SJCRH30 (cell line): Measurements from ENCODE around the gene ASF1B. TPM values are rescaled to one million over a fixed set of nuclear protein-coding genes. Genes with fewer than 3 reads are reported as not detected.
A peak's percentile ranks its signal among the peaks of the same experiment; 100 is the strongest.

Source experiments
- DNase-seq, 2 experiments: peaks; one replicate each; pipeline ENCODE4 v3.0.0-alpha.2; 2015 to 2020
- H3K27ac ChIP-seq: fragments of 250-450 bp; sonication (Bioruptor Pico); 2 replicates; pipeline ENCODE4 v1.5.1; 2020; ENCODE audit warnings: mild to moderate bottlenecking, moderate library complexity
- H3K27me3 ChIP-seq: fragments of 250-450 bp; sonication (Bioruptor Pico); 2 replicates; pipeline ENCODE4 v1.5.1; 2020; ENCODE audit warnings: mild to moderate bottlenecking, moderate library complexity
- H3K36me3 ChIP-seq: fragments of 250-450 bp; sonication (Bioruptor Pico); 2 replicates; pipeline ENCODE4 v1.5.1; 2020; ENCODE audit warnings: mild to moderate bottlenecking, moderate library complexity
- H3K4me1 ChIP-seq: fragments of 250-450 bp; sonication (Bioruptor Pico); 2 replicates; pipeline ENCODE4 v1.5.1; 2020; ENCODE audit warnings: mild to moderate bottlenecking, moderate library complexity
- H3K4me3 ChIP-seq: fragments of 250-450 bp; sonication (Bioruptor Pico); 2 replicates; pipeline ENCODE4 v1.5.1; 2020; ENCODE audit warnings: mild to moderate bottlenecking, moderate library complexity
- H3K9me3 ChIP-seq: fragments of 250-450 bp; sonication (Bioruptor Pico); replicated peaks from 2 replicates; pipeline ENCODE4 v1.5.1; 2020; ENCODE audit warnings: mild to moderate bottlenecking, moderate library complexity
- total RNA-seq: library from RNA; depleted of rRNA; stranded (reverse); fragments of >200 nt; shearing (Covaris generic); gene quantifications from 2 replicates; pipeline ENCODE4 v1.2.3, GENCODE V29; 2014

Gene ASF1B
- total RNA-seq, 1 experiment from 2014 or later = 102 TPM

- Histone ChIP-seq H3K27ac (no peak overlapping the region), H3K4me3 (peak overlapping the region; percentile 25; the same call in 1 of the 2 replicates), H3K27me3 (no peaks in the 10 kb centered on the region), H3K9me3 (no peaks in the 10 kb centered on the region), H3K4me1 (peaks cover 22% of the 10 kb centered on the region), H3K36me3 (no peaks in the 10 kb centered on the region; the same call in 1 of the 2 replicates)
- peak; percentile 62 to 71 for DNase-seq
These were observed 29.8 kb upstream of the ASF1B start for GRCh38 chr19:14165990-14166830.

DNA sequence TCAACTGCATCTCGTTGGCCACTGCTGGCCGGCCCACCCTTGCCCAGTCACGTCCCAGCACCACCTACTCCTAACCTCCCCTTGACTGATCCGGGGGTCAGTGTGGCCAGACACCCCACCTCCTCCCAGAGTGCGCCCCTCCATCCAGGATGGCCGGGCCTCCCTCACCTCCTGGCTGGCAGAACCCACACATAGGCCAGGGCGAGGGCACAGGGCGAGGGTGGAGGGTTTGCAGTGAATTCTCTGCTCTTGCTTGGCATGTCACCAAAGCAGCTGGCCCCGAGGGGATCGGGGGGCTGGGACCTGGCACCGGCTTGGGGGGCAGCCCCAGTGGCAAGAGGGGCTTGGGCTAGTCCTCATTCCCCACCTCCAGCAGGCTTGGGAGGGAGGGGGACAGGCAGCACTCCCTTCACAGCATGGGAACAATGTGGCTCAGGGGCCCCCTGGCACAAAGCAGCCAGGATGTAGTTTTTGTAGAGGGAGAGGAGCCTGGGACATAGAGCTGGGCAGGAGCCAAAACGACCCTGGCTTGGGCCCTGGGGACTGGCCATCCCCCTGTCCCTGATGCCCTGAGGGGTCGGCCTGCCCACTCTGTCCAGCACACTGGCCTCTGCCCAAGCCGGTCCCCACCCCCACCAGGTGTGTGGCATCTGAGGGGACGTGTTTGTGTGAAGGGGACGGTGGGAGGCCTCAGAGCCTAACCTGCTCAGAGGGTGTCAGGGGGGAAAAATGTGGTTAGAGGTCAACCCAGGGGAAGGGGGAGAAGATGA, 28.5 kb upstream of the ASF1B start:
- Histone ChIP-seq H3K36me3 (no peaks in the 10 kb centered on the region), H3K4me1 (peaks cover 22% of the 10 kb centered on the region), H3K27me3 (no peaks in the 10 kb centered on the region), H3K27ac (no peak overlapping the region), H3K4me3 (no peak overlapping the region), H3K9me3 (no peaks in the 10 kb centered on the region)
- DNase-seq = no peak

- DNase-seq = no peak
- H3K36me3 ChIP-seq = no peaks in the 10 kb centered on the region
- no peak overlapping the region for H3K27ac ChIP-seq
- no peaks in the 10 kb centered on the region for H3K9me3 ChIP-seq
- H3K4me1 ChIP-seq = peaks cover 22% of the 10 kb centered on the region
- no peak overlapping the region for H3K4me3 ChIP-seq
- no peaks in the 10 kb centered on the region for H3K27me3 ChIP-seq
These were observed 27.7 kb upstream of the ASF1B start for GRCh38 chr19:14164082-14164481.

DNA sequence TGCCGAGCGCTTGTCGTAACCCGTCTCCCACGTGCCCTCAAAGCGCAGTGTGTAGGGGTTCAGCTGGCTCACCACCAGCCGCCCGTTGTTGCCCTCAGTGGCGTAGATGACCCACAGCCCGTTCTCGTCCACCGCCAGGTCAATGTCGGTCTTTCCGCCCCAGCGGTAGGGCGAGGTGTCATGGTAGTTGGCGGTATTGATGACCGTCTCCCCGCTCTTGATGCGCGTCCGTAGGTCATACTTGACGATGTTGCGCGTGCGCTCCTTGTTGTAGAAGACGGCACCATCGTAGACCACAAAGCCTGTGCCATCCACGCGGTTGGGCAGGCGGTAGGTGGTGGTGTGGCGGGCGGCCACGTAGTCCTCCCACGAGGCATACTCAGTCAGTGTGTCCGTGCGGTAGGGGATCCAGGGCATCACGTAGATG, 26.5 kb upstream of the ASF1B start:
- Histone ChIP-seq H3K4me3 (no peak overlapping the region), H3K36me3 (peaks cover 4% of the 10 kb centered on the region; the same call in 1 of the 2 replicates), H3K4me1 (peaks cover 22% of the 10 kb centered on the region), H3K27me3 (no peaks in the 10 kb centered on the region), H3K27ac (no peak overlapping the region), H3K9me3 (no peaks in the 10 kb centered on the region)
- no peak for DNase-seq

- Histone ChIP-seq H3K4me1 (peaks cover 13% of the 10 kb centered on the region), H3K27ac (no peak overlapping the region)
These were observed 24.9 kb upstream of the ASF1B start for GRCh38 chr19:14161305-14161704.

DNA sequence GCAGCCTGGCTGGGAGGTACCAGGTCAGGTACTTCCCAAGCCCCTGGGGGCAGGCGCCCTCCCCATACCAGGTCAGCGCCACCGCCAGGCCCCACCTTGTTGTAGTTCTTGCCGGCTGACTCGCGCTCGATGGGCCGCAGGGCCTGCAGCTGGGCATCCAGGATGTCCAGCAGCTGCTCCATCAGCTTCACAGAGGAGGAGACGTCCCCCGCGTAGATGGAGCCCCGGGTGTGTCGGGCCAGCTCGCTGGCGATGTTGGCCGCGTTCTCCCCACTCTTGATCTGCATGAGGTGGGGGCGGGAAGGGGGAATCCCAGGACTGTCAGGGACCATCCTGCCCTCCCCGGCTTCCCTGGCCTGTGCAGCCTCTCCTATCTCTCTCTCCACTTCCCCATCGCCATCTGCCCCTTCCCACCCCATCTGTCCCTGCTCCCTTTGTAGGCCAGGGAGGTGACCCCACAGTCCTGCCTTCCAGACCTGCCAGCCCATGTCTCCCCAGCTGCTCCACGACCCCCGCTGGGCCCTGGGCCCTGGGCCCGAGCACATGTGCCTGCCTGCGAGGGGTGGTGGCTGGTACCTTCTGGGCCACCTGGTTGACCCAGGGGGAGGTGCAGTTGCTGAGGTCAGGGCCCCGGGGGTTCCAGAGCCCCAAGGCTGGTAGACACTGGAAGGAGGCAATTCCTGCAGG, 23.8 kb upstream of the ASF1B start:
- Histone ChIP-seq H3K9me3 (no peaks in the 10 kb centered on the region), H3K4me1 (peaks cover 5% of the 10 kb centered on the region; the same call in 1 of the 2 replicates), H3K4me3 (no peak overlapping the region), H3K27me3 (no peaks in the 10 kb centered on the region), H3K27ac (no peak overlapping the region), H3K36me3 (peaks cover 4% of the 10 kb centered on the region; the same call in 1 of the 2 replicates)
- DNase-seq = no peak

More at GRCh38 chr19:14161305-14161704, 24.9 kb upstream of the ASF1B start:
- DNase-seq = no peak
- no peak overlapping the region for H3K4me3 ChIP-seq
- peaks cover 4% of the 10 kb centered on the region; the same call in 1 of the 2 replicates for H3K36me3 ChIP-seq
- H3K9me3 ChIP-seq = no peaks in the 10 kb centered on the region
- no peaks in the 10 kb centered on the region for H3K27me3 ChIP-seq

DNA sequence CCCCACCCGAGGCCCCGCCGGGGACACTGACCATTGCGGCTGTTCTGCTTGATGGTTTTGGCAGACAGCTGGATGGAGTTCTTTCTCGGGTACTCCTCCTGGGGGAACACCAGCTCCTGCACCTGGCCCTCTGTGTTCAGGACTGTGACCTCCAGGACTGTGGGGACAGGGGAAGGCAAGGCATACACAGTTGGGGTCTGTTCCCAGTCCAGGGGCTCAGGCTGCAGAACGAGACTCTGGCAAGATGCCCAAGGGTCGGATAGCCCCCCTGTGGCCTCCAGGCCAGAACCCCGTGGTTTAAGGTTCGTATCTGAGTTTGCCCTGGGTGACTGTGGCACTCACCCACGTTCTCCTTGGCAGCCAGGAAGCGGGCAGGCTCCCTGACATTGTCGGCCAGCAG, 22.7 kb upstream of the ASF1B start:
- Histone ChIP-seq H3K36me3 (peaks cover 4% of the 10 kb centered on the region; the same call in 1 of the 2 replicates), H3K4me3 (no peak overlapping the region), H3K27ac (no peak overlapping the region), H3K27me3 (no peaks in the 10 kb centered on the region), H3K4me1 (no peaks in the 10 kb centered on the region), H3K9me3 (no peaks in the 10 kb centered on the region)
- DNase-seq = no peak

DNA sequence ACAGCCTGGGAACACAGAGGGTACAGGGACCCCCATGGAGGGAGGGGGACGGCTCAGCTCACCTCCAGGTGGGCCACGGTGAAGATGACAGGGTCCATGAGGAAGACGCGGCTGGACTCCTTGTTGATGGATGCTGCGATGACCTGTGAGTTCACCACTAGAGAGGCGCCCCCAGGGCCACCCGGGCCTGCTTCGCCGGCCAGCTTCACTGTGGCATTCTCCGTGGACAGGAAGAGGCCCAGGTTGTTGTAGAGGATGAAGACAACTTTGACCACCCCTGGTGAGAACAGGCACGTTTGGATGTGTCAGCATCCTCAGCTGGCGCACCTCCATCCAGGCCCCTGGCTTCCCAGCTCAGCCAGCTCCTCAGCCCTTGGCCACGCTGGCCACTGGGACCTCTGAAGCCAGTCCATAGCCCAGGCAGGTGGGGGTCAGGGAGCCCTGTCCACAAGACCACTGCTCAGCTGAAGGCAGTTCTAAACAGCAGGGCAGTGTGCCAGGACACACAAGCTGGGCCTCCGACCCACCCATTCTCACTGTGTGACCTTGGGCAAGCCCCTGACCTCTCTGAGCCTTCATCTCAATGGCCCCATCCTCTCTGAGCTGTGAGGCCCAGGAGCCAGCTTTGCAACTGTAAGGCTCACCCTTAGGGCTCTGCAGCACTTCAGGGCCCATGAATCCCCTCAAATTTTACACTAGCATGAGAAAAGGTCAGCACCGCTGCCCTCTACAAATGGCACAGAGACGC, 22.1 kb upstream of the ASF1B start:
- Histone ChIP-seq H3K27me3 (no peaks in the 10 kb centered on the region), H3K36me3 (peaks cover 4% of the 10 kb centered on the region; the same call in 1 of the 2 replicates), H3K9me3 (no peaks in the 10 kb centered on the region), H3K4me3 (no peak overlapping the region), H3K4me1 (no peaks in the 10 kb centered on the region), H3K27ac (no peak overlapping the region)
- no peak for DNase-seq

GRCh38 chr19:14156971-14157717, 20.8 kb upstream of the ASF1B start:
- no peaks in the 10 kb centered on the region for H3K27me3 ChIP-seq
- no peak for DNase-seq
- H3K4me3 ChIP-seq = no peak overlapping the region
- no peaks in the 10 kb centered on the region for H3K9me3 ChIP-seq
- H3K36me3 ChIP-seq = peaks cover 4% of the 10 kb centered on the region; the same call in 1 of the 2 replicates
- no peaks in the 10 kb centered on the region for H3K4me1 ChIP-seq
- H3K27ac ChIP-seq = no peak overlapping the region

DNA sequence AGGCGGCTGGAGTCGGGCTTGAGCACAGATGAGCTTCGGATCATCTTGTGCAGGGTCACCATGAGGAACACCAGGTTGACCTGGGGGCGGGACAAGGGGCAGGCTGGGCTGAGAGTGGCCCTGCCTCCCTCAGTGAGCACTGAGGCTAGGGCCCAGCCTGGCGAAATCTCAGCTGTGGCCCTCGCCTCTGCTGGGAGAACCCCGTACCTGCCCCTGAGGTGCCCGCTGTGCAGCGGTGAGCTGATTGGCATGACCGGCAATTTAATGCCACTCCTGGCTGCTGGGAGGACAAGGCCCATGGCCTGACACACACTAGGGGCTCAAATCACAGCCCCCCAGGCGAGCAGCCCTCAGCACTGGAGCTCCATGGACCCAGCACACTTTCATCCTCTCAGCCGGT, 19.7 kb upstream of the ASF1B start:
- Histone ChIP-seq H3K36me3 (peaks cover 4% of the 10 kb centered on the region; the same call in 1 of the 2 replicates), H3K4me3 (no peak overlapping the region), H3K4me1 (no peaks in the 10 kb centered on the region), H3K9me3 (no peaks in the 10 kb centered on the region), H3K27me3 (no peaks in the 10 kb centered on the region), H3K27ac (no peak overlapping the region)
- no peak for DNase-seq

GRCh38 chr19:14155371-14155770, 19.0 kb upstream of the ASF1B start:
- Histone ChIP-seq H3K27me3 (no peaks in the 10 kb centered on the region), H3K4me3 (no peak overlapping the region), H3K9me3 (no peaks in the 10 kb centered on the region), H3K27ac (no peak overlapping the region), H3K4me1 (no peaks in the 10 kb centered on the region), H3K36me3 (peaks cover 4% of the 10 kb centered on the region; the same call in 1 of the 2 replicates)
- DNase-seq = no peak

- Histone ChIP-seq H3K4me3 (no peak overlapping the region), H3K9me3 (no peaks in the 10 kb centered on the region), H3K36me3 (no peaks in the 10 kb centered on the region), H3K27me3 (no peaks in the 10 kb centered on the region), H3K4me1 (no peaks in the 10 kb centered on the region), H3K27ac (no peak overlapping the region)
- DNase-seq = no peak
These were observed 16.3 kb upstream of the ASF1B start for GRCh38 chr19:14152713-14153112.

GRCh38 chr19:14150770-14151661, 14.6 kb upstream of the ASF1B start:
- H3K9me3 ChIP-seq = no peaks in the 10 kb centered on the region
- no peak overlapping the region for H3K27ac ChIP-seq
- H3K36me3 ChIP-seq = no peaks in the 10 kb centered on the region
- no peak for DNase-seq
- no peaks in the 10 kb centered on the region for H3K4me1 ChIP-seq
- H3K27me3 ChIP-seq = no peaks in the 10 kb centered on the region
- no peak overlapping the region for H3K4me3 ChIP-seq
